22Rv1 (cell line): ENCODE measurements around the gene PLCH2.

Source experiments
- H3K27ac ChIP-seq: fragments of 450-650 bp; 2 replicates; pipeline ENCODE4 v1.5.1; 2017
- CTCF ChIP-seq: fragments of 450-650 bp; IDR thresholded peaks from 2 replicates; pipeline ENCODE4 v1.5.1; 2017; ENCODE audit warnings: mild to moderate bottlenecking
- ZFX ChIP-seq: fragments of 450-650 bp; IDR thresholded peaks from 2 replicates; pipeline ENCODE4 v1.6.1; 2017; ENCODE audit warnings: antibody characterized with exemption, borderline replicate concordance

PLCH2 gene

GRCh38 chr1:2442661-2443060 is 33.4 kb upstream of the PLCH2 start:
- no peak overlapping the region for H3K27ac ChIP-seq
- no peak for TF ChIP-seq CTCF
- no peak for TF ChIP-seq ZFX

- H3K27ac ChIP-seq: no peak overlapping the region
- TF ChIP-seq CTCF (peak; percentile 67), ZFX (no peak)
These were observed 32.6 kb upstream of the PLCH2 start for GRCh38 chr1:2443277-2444137.

- TF ChIP-seq ZFX (no peak), CTCF (peak; percentile 30; the same call in 1 of the 2 replicates)
- no peak overlapping the region for H3K27ac ChIP-seq
These were observed 31.9 kb upstream of the PLCH2 start for GRCh38 chr1:2444138-2444591.

DNA sequence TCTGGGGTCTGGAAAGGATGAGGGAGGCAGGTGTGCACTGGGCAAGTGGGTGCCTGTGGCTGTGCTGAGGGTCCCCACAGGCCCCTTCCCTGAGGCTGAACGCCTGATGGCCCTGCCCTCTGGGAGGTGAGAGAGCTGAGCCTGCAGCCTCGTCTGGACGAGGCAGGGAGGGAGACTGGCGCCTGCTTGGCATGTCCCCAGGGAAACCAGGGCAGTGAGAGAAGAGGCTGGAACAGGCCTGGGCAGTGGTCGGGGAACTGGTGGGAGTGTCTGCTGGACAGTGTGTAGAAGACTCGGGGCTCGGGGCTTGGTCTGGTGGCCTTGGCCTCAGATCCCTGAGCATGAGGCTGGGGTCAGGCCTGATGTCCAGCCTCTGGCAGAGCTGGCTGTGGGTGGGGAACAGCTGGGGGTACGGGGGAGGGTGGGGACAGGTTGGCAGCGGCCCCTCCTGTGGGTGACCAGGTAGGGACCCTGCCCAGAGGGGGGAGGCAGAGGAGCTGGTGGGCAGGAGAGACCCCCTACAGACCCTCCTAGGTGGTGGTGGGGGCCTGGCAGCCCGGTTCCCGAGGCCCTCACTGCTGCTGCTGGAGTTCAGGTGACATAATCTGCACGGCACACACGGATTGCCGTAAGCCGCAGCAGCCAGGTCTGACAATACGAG is 30.8 kb upstream of the PLCH2 start:
- TF ChIP-seq ZFX: no peak
- TF ChIP-seq CTCF: no peak
- no peak overlapping the region for H3K27ac ChIP-seq

DNA sequence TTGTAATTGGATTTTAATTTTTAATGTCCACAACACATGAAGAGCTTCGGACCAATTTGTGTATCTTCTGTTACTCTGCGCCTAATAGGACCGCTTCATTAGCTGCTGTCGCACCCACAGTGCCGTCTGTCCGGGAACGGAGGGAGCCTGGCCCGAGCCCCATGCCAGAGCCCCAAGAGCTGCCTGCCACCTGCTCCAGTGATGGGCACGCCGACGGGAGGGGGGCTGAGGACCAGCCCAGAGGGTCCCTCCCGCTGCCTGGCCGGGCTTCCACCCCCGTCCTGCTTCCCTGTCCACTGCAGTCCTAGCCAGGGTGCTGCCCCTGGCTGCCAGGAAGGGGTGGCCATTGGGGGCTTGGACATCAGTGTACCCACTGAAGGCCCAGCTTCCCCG is 30.3 kb upstream of the PLCH2 start:
- no peak for TF ChIP-seq ZFX
- H3K27ac ChIP-seq: no peak overlapping the region

- TF ChIP-seq ZFX: no peak
- no peak for TF ChIP-seq CTCF
These were observed 29.7 kb upstream of the PLCH2 start for GRCh38 chr1:2446394-2446793.

GRCh38 chr1:2446861-2447260 is 29.2 kb upstream of the PLCH2 start:
- no peak overlapping the region for H3K27ac ChIP-seq
- TF ChIP-seq ZFX (no peak), CTCF (no peak)

More at GRCh38 chr1:2446394-2446793, 29.7 kb upstream of the PLCH2 start:
- no peak overlapping the region for H3K27ac ChIP-seq
